Adrenal gland (tissue), 5 donors: ENCODE results near the gene GMPS.

Experiments
- POLR2A ChIP-seq, 2 donors: fragments of 450-650 bp; IDR thresholded peaks; one replicate each; pipeline ENCODE4 v1.6.1; 2017; ENCODE audit warnings: antibody characterized with exemption in 2 of 2, mild to moderate bottlenecking in 2 of 2, moderate library complexity in 1 of 2
- TF ChIP-seq, protein P1 (sequence below), 6 experiments: fragments of 450-650 bp in 4 of 6; fragments of 200-600 bp in 2 of 6; sonication (generic) in 1 of 6; IDR thresholded peaks; 1 replicate in 5 of 6; 2 replicates in 1 of 6; pipeline versions ENCODE4 v1.5.1 to v1.8.0; 2016 to 2021; ENCODE audit warnings: antibody characterized with exemption in 6 of 6, mild to moderate bottlenecking in 2 of 6, moderate library complexity in 1 of 6
- donor health status: DM: no; HTN: no; CAD: no.

DNA sequence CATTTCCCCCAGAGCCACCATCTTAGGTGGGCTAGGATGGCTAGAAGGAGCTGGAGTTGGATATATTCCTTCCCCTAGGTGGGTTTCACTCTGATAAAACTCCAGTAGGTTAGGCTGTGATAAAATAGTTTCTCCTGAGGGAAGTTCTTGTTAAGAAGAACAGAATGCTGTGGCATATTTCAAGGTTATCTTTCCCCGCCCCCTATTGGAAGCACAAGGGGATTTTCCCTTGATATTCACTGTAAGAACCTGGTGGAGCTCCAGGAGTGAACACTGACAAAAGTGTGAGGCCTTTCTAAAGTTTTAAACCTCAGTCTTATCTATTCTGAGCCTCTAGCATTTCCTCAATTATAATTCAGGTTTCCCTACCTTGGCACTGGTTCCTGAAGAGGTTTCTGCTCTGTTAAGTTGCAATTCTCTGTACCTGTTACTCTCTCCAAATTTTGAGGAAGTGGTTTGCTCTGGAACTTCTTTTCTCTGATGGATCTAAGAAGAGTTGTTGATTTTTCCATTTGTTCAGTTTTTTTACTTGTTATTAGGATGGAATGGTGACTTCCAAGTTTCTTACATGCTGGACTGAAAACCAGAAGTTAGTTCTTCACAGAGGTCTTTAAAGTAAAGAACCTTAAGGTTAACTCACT lies 113.5 kb downstream of the GMPS start:
- TF ChIP-seq, protein P1, sequence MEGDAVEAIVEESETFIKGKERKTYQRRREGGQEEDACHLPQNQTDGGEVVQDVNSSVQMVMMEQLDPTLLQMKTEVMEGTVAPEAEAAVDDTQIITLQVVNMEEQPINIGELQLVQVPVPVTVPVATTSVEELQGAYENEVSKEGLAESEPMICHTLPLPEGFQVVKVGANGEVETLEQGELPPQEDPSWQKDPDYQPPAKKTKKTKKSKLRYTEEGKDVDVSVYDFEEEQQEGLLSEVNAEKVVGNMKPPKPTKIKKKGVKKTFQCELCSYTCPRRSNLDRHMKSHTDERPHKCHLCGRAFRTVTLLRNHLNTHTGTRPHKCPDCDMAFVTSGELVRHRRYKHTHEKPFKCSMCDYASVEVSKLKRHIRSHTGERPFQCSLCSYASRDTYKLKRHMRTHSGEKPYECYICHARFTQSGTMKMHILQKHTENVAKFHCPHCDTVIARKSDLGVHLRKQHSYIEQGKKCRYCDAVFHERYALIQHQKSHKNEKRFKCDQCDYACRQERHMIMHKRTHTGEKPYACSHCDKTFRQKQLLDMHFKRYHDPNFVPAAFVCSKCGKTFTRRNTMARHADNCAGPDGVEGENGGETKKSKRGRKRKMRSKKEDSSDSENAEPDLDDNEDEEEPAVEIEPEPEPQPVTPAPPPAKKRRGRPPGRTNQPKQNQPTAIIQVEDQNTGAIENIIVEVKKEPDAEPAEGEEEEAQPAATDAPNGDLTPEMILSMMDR (IDR thresholded peaks at IDR 0.05), result no peak
- no peak for TF ChIP-seq POLR2A (IDR thresholded peaks at IDR 0.05)
